Endodermal cell (in vitro differentiated cells): ENCODE measurements around the gene SLC10A2. TPM values are rescaled to one million over a fixed set of nuclear protein-coding genes. Genes with fewer than 3 reads are reported as not detected.

ENCODE experiments used
- DNase-seq: peaks from one replicate; pipeline ENCODE4 v3.0.0-alpha.2; 2017
- H3K27ac ChIP-seq: 2 replicates; pipeline ENCODE4 v1.5.1; 2013; ENCODE audit warnings: mild to moderate bottlenecking, low read depth, low read length, moderate library complexity
- H3K27me3 ChIP-seq: 2 replicates; pipeline ENCODE4 v1.6.1; 2013; ENCODE audit warnings: mild to moderate bottlenecking, low read length, moderate library complexity; ENCODE audit not compliant: insufficient read depth, control insufficient read depth, poor library complexity, severe bottlenecking
- H3K36me3 ChIP-seq: 2 replicates; pipeline ENCODE4 v1.7.0; 2013; ENCODE audit warnings: mild to moderate bottlenecking, low read length, moderate library complexity; ENCODE audit not compliant: control insufficient read depth, insufficient read depth
- H3K4me1 ChIP-seq: one replicate; pipeline ENCODE4 v1.7.0; 2013; ENCODE audit warnings: low read length; ENCODE audit not compliant: control insufficient read depth, insufficient read depth
- H3K4me3 ChIP-seq: 2 replicates; pipeline ENCODE4 v1.5.1; 2013; ENCODE audit warnings: mild to moderate bottlenecking, low read length, moderate library complexity
- H3K9ac ChIP-seq: 2 replicates; pipeline ENCODE4 v1.6.1; 2013; ENCODE audit warnings: mild to moderate bottlenecking, low read length, moderate library complexity; ENCODE audit not compliant: poor library complexity, severe bottlenecking; ENCODE audit errors: extremely low read depth
- H3K9me3 ChIP-seq: 2 replicates; pipeline ENCODE4 v1.6.1; 2013; ENCODE audit warnings: mild to moderate bottlenecking, low read length, moderate library complexity; ENCODE audit not compliant: control insufficient read depth
- H3K27ac Mint-ChIP-seq: 2 replicates; pipeline ENCODE4 v1.8.0; 2020; ENCODE audit warnings: mixed read lengths
- H3K27me3 Mint-ChIP-seq: 2 replicates; pipeline ENCODE4 v1.8.0; 2021; ENCODE audit warnings: mild to moderate bottlenecking, mixed read lengths; ENCODE audit not compliant: insufficient read depth
- H3K36me3 Mint-ChIP-seq: 2 replicates; pipeline ENCODE4 v1.8.0; 2020; ENCODE audit warnings: low read depth, mixed read lengths
- H3K4me1 Mint-ChIP-seq: 2 replicates; pipeline ENCODE4 v1.8.0; 2020; ENCODE audit warnings: mixed read lengths
- H3K4me3 Mint-ChIP-seq: 2 replicates; pipeline ENCODE4 v1.8.0; 2020; ENCODE audit warnings: mild to moderate bottlenecking, moderate library complexity, mixed read lengths
- H3K9me3 Mint-ChIP-seq: 2 replicates; pipeline ENCODE4 v1.8.0; 2020; ENCODE audit warnings: mild to moderate bottlenecking, mixed read lengths
- CTCF ChIP-seq: fragments of 200-600 bp; sonication (generic); conservative IDR thresholded peaks from 2 replicates; pipeline ENCODE4 v1.5.0; 2021; ENCODE audit warnings: antibody characterized with exemption, mild to moderate bottlenecking
- WGBS, 2 experiments: methylation state at CpG; one replicate each; pipeline versions ENCODE4 v1.1.5 to v1.1.7; 2013; ENCODE audit warnings: missing lambda C conversion rate in 2 of 2, mixed read lengths in 1 of 2; ENCODE audit not compliant: insufficient coverage in 1 of 2, insufficient read length in 1 of 2; 5-methylcytosine and 5-hydroxymethylcytosine counted together
- total RNA-seq, 2 donors: library from RNA; stranded (reverse); fragmentation: NEBNext Ultra II Directional in 1 of 2; extraction: Animal tissue kit (Norgen Biotek cat#: 25700) in 1 of 2; gene quantifications; 2 replicates in 1 of 2; 3 replicates in 1 of 2; pipeline ENCODE4 v1.2.1, GENCODE V29; 2021

The SLC10A2 gene
- total RNA-seq, 2 donors from 2014 or later, result not detected

GRCh38 chr13:103067751-103068555 lies 1.7 kb upstream of the SLC10A2 start:
- DNase-seq, result peak; percentile 86
- Mint-ChIP-seq H3K4me1 (peaks cover 26% of the 10 kb centered on the region), H3K36me3 (no peaks in the 10 kb centered on the region), H3K9me3 (no peaks in the 10 kb centered on the region), H3K4me3 (no peak overlapping the region), H3K27ac (peak overlapping the region; percentile 77), H3K27me3 (no peaks in the 10 kb centered on the region)
- no peaks in the 10 kb centered on the region for H3K27me3 ChIP-seq
- TF ChIP-seq CTCF, result peak; percentile 78
- no peak overlapping the region for H3K9ac ChIP-seq
- H3K4me3 ChIP-seq, result no peak overlapping the region
- no peaks in the 10 kb centered on the region for H3K4me1 ChIP-seq
- no peaks in the 10 kb centered on the region for H3K36me3 ChIP-seq
- WGBS, 2 experiments, result 76 to 86% methylated on average over 5 to 7 of the region's 7 CpGs
- peak overlapping the region; percentile 32 for H3K27ac ChIP-seq
- H3K9me3 ChIP-seq, result no peaks in the 10 kb centered on the region

- Mint-ChIP-seq H3K36me3 (no peaks in the 10 kb centered on the region), H3K27ac (no peak overlapping the region), H3K9me3 (no peaks in the 10 kb centered on the region), H3K4me1 (peaks cover 26% of the 10 kb centered on the region), H3K4me3 (no peak overlapping the region), H3K27me3 (no peaks in the 10 kb centered on the region)
- Histone ChIP-seq H3K27ac (peak overlapping the region; percentile 48), H3K4me3 (no peak overlapping the region), H3K9ac (no peak overlapping the region), H3K27me3 (no peaks in the 10 kb centered on the region), H3K4me1 (no peaks in the 10 kb centered on the region), H3K36me3 (no peaks in the 10 kb centered on the region), H3K9me3 (no peaks in the 10 kb centered on the region)
- no peak for DNase-seq
- WGBS, 2 experiments, result 60 to 72% methylated on average over 1 to 3 of the region's 3 CpGs
- TF ChIP-seq CTCF, result no peak
Observed at GRCh38 chr13:103066781-103067345, 646 bp upstream of the SLC10A2 start.

GRCh38 chr13:103063376-103063775 lies 2.8 kb downstream of the SLC10A2 start:
- H3K9ac ChIP-seq, result no peak overlapping the region
- no peaks in the 10 kb centered on the region for H3K4me1 ChIP-seq
- no peak overlapping the region for H3K27ac Mint-ChIP-seq
- no peak for DNase-seq
- H3K27me3 ChIP-seq, result no peaks in the 10 kb centered on the region
- H3K4me3 ChIP-seq, result no peak overlapping the region
- H3K4me3 Mint-ChIP-seq, result no peak overlapping the region
- no peak for TF ChIP-seq CTCF
- H3K36me3 ChIP-seq, result no peaks in the 10 kb centered on the region
- WGBS, 2 experiments, result 98 to 100% methylated on average over 1 to 4 of the region's 4 CpGs
- H3K27me3 Mint-ChIP-seq, result no peaks in the 10 kb centered on the region
- H3K36me3 Mint-ChIP-seq, result no peaks in the 10 kb centered on the region
- peaks cover 6% of the 10 kb centered on the region for H3K9me3 Mint-ChIP-seq
- no peak overlapping the region for H3K27ac ChIP-seq
- H3K9me3 ChIP-seq, result no peaks in the 10 kb centered on the region
- peaks cover 22% of the 10 kb centered on the region for H3K4me1 Mint-ChIP-seq
